Measurements from ENCODE around the gene PRRC2A. TPM values are rescaled to one million over a fixed set of nuclear protein-coding genes. Genes with fewer than 3 reads are reported as not detected.

The PRRC2A gene
- total RNA-seq, 1 donor from 2014 or later = 188 TPM

- Histone ChIP-seq H3K9me3 (ENCODE audit: insufficient read depth, low read depth, low read length) (no peaks in the 10 kb centered on the region), H2AFZ (ENCODE audit: low read depth, low read length) (no peak within 1 kb of the TSS), H3K4me3 (ENCODE audit: insufficient read depth, low read depth, low read length) (no peak within 1 kb of the TSS), H3K79me2 (ENCODE audit: insufficient read depth, low read length) (no peaks in the 10 kb centered on the region), H4K20me1 (ENCODE audit: insufficient read depth, low read length) (no peaks in the 10 kb centered on the region), H3K27ac (ENCODE audit: low read depth, low read length) (no peak within 1 kb of the TSS), H3K4me2 (ENCODE audit: low read length) (no peak within 1 kb of the TSS), H3K36me3 (ENCODE audit: insufficient read depth, low read length) (no peaks in the 10 kb centered on the region), H3K4me1 (ENCODE audit: insufficient read depth, low read length) (peaks cover 7% of the 10 kb centered on the region), H3K9ac (ENCODE audit: low read length) (no peak within 1 kb of the TSS), H3K27me3 (ENCODE audit: insufficient read depth, low read length) (no peaks in the 10 kb centered on the region)
- no peaks in the 10 kb centered on the region for H3K36me3 Mint-ChIP-seq (ENCODE audit: low read depth, unreplicated experiment)
- peak within 1 kb of the TSS; percentile 21 for H3K4me3 Mint-ChIP-seq (ENCODE audit: unreplicated experiment)
- no peak for DNase-seq (ENCODE audit: low read depth)
- FAIRE-seq = no peak
- TF ChIP-seq CTCF (IDR thresholded peaks at IDR 0.05; ENCODE audit: insufficient read depth, low read depth, low read length) = no peak
- TF ChIP-seq EZH2 (IDR thresholded peaks at IDR 0.05; ENCODE audit: insufficient read depth, low read length) = no peak
- no peaks in the 10 kb centered on the region for H3K9me3 Mint-ChIP-seq (ENCODE audit: unreplicated experiment)
- no peak within 1 kb of the TSS for H3K27ac Mint-ChIP-seq (ENCODE audit: unreplicated experiment)
- peaks cover 8% of the 10 kb centered on the region for H3K27me3 Mint-ChIP-seq (ENCODE audit: low read depth, unreplicated experiment)
- H3K4me1 Mint-ChIP-seq (ENCODE audit: low read depth, unreplicated experiment) = peaks cover 3% of the 10 kb centered on the region
These were observed 34.5 kb upstream of the PRRC2A start, which contains the start of gene LST1 for GRCh38 chr6:31586008-31586407. LST1 (plus strand) TSS chr6:31586277; CDS start chr6:31587300, 1,023 bp downstream.

GRCh38 chr6:31586599-31587281 lies 33.8 kb upstream of the PRRC2A start:
- no peak for DNase-seq (ENCODE audit: low read depth)
- no peaks in the 10 kb centered on the region for H3K27me3 ChIP-seq (ENCODE audit: insufficient read depth, low read length)

More at GRCh38 chr6:31586599-31587281, 33.8 kb upstream of the PRRC2A start:
- peaks cover 8% of the 10 kb centered on the region for H3K27me3 Mint-ChIP-seq (ENCODE audit: low read depth, unreplicated experiment)
- no peaks in the 10 kb centered on the region for H3K9me3 Mint-ChIP-seq (ENCODE audit: unreplicated experiment)
- no peaks in the 10 kb centered on the region for H3K4me1 ChIP-seq (ENCODE audit: insufficient read depth, low read length)
- no peaks in the 10 kb centered on the region for H4K20me1 ChIP-seq (ENCODE audit: insufficient read depth, low read length)
- no peaks in the 10 kb centered on the region for H3K36me3 ChIP-seq (ENCODE audit: insufficient read depth, low read length)
- no peaks in the 10 kb centered on the region for H3K36me3 Mint-ChIP-seq (ENCODE audit: low read depth, unreplicated experiment)
- peaks cover 3% of the 10 kb centered on the region for H3K4me1 Mint-ChIP-seq (ENCODE audit: low read depth, unreplicated experiment)
- no peaks in the 10 kb centered on the region for H3K9me3 ChIP-seq (ENCODE audit: insufficient read depth, low read depth, low read length)
- no peak overlapping the region for H3K4me3 ChIP-seq (ENCODE audit: insufficient read depth, low read depth, low read length)
- no peak overlapping the region for H3K9ac ChIP-seq (ENCODE audit: low read length)
- TF ChIP-seq CTCF (IDR thresholded peaks at IDR 0.05; ENCODE audit: insufficient read depth, low read depth, low read length) = no peak
- TF ChIP-seq EZH2 (IDR thresholded peaks at IDR 0.05; ENCODE audit: insufficient read depth, low read length) = no peak
- no peaks in the 10 kb centered on the region for H3K79me2 ChIP-seq (ENCODE audit: insufficient read depth, low read length)
- no peak overlapping the region for H3K4me3 Mint-ChIP-seq (ENCODE audit: unreplicated experiment)
- H3K27ac ChIP-seq (ENCODE audit: low read depth, low read length) = no peak overlapping the region
- no peak overlapping the region for H2AFZ ChIP-seq (ENCODE audit: low read depth, low read length)
- H3K27ac Mint-ChIP-seq (ENCODE audit: unreplicated experiment) = no peak overlapping the region
- H3K4me2 ChIP-seq (ENCODE audit: low read length) = no peak overlapping the region
- no peak for FAIRE-seq
